GM18870 (cell line): Measurements from ENCODE around the gene EYA3.

Experiments
- ATAC-seq: cut with Tn5 transposase; IDR thresholded peaks from one replicate; pipeline ENCODE4 v1.9.1; 2021; ENCODE audit warnings: moderate library complexity; ENCODE audit not compliant: unreplicated experiment

Gene EYA3, protein sequence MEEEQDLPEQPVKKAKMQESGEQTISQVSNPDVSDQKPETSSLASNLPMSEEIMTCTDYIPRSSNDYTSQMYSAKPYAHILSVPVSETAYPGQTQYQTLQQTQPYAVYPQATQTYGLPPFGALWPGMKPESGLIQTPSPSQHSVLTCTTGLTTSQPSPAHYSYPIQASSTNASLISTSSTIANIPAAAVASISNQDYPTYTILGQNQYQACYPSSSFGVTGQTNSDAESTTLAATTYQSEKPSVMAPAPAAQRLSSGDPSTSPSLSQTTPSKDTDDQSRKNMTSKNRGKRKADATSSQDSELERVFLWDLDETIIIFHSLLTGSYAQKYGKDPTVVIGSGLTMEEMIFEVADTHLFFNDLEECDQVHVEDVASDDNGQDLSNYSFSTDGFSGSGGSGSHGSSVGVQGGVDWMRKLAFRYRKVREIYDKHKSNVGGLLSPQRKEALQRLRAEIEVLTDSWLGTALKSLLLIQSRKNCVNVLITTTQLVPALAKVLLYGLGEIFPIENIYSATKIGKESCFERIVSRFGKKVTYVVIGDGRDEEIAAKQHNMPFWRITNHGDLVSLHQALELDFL

DNA sequence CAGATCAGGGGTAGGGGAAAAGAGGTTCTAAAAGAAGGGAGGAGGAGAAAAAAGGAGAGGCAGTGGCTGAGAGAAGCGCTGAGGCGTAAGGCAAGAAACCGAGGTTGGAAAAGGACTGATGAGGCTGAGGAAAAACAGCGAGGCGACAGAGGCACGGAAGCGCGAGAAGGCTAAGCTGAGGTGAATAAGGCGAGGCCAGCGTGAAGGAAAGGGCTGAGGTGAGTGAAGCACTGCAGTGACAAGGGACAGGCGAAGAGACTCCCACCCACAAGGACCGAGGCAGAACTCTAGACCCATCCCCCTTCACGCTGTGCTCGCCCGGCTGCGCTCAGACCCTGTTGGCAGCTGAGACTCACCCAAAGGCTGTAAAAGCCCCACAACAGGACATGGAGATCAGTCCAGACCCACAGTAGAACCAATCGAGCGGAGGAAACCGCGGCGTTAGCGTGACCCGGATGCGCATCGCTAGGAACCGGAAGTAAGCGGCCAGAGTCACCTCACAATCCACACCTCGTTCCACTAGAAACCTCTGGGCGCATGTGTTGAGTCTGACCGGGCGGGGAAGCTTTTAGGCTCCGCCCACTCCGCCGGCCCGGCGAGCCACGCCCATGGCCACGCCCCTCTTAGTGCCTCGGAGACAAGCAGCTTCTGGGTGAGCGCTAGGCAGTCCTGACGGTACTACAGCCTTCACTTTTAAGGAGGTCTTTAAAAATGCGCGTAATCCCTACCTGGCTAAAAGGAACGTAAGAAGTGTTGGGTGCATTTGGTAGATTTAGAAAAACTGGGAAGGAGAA, at the start of gene EYA3:
Gene EYA3, minus strand, starts transcription at position 443 of the 794 bp plus-strand sequence. CDS start 30,584 bp downstream, outside the sequence.
- peak; percentile 78 for ATAC-seq

DNA sequence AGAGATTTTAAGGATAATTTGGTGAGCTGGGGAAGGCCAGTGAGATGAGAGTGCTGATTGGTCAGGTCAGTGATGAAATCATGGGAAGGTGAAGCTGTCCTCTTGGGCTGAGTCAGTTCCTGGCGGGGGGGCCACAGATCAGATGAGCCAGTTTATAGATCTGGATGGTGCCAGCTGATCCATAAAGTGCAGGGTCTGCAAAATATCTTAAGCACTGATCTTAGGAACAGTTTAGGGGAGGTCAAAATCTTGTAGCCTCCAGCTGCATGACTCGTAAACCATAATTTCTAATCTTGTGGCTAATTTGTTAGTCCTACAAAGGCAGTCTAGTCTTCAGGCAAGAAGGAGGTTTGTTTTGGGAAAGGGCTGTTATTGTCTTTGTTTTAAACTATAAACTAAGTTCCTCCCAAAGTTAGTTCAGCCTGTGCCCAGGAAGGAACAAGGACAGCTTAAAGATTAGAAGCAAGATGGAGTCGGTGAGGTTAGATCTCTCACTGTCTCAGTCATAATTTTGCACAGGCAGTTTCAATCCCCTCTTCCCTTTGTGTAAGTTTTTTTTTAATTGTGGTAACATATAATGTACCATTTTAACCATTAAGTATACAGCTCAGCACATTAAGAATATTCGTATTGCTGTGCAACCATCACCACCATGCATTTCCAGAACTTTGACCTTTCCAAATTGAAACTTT, 48.7 kb upstream of the EYA3 start:
- no peak for ATAC-seq

DNA sequence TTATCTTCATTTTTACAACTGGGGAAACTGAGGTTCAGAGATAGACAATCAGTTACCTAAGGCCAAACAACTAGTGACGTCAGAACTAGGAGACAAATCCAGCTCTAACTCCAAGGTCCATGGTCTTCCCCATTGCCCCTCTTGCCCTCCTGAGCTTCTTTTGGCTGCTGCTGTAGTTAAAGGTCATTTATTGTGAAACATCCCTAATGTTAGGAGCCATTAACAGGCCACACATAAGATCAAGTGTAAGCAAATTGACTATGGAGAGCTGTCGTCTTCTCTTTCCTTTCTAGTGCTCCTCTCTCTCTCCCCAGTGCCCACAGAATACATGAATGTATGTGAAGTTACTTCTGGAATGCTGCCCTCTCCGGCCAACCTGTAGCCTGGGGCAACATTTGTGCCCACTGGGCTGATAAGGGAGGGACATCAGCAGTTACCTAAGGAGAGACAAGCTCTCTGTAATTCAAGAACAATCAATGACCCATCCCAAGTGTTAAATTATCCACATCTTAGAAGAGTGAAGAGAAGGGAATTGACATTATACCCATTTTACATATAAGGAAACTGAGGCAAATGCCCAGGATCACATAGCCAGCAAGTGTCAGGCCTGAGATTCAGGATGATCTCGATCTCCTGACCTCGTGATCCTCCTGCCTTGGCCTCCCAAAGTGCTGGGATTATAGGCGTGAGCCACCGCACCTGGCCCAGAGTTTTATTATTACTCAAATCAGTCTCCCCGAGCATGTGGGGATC, 47.9 kb upstream of the EYA3 start:
- ATAC-seq: no peak

DNA sequence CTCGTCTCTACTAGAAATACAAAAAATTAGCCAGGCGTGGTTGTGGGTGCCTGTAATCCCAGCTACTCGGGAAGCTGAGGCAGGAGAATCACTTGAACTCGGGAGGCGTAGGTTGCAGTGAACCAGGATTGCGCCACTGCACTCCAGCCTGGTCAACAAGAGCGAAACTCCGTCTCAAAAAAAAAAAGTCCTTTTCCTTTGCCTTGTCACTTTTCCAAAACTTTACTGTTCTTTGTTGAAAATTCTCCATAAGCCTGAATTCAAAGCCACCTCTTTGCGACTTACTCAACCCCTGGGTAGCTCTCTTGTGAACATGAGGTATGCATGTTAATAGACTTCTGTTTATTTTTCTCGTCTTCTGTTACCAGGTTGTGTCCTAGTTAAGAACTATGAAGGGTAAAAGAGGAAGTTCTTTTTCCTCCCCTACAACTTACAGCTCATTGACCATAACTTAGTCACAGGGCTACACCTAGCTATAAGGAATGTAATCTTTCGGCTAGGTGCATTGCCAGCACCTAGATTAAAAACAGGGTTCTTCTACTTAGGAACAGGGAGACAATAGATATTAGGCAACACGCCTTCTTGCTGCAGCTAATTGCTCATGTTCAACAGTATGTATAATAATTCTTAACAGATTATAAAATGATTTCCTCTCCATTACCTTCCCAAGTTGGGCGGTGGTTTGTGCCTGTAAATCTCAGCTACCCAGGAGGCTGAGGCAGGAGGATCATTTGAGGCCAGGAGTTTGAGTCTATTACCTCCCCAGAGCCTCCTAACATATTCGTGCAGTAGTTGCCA, 47.2 kb upstream of the EYA3 start:
- ATAC-seq: no peak

DNA sequence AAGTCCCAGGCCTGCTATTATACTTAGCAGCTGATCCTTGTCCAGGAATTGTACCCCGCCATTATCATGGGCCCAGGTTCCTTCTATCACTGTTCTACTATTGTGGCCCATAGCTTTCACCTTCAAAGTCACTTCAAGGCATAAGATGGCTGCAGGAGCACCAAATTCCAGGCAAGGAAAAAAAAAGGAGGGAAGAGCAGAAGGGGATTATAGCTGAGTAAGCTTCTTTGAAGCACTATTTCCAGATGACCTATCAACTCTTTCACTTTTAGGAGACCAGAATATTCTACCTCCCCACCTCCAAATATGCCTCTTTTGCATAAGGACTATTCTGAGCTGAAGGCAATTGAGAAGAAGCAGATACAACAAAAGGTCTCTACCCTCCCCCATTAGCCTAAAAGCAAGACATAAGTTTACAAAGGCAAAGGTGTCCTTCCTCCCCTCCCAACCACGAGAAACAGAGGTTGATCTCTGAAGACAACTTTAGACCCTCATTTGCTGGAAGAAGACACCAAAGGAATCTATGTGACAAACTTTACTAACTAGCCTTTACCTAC, 46.3 kb upstream of the EYA3 start:
- no peak for ATAC-seq

DNA sequence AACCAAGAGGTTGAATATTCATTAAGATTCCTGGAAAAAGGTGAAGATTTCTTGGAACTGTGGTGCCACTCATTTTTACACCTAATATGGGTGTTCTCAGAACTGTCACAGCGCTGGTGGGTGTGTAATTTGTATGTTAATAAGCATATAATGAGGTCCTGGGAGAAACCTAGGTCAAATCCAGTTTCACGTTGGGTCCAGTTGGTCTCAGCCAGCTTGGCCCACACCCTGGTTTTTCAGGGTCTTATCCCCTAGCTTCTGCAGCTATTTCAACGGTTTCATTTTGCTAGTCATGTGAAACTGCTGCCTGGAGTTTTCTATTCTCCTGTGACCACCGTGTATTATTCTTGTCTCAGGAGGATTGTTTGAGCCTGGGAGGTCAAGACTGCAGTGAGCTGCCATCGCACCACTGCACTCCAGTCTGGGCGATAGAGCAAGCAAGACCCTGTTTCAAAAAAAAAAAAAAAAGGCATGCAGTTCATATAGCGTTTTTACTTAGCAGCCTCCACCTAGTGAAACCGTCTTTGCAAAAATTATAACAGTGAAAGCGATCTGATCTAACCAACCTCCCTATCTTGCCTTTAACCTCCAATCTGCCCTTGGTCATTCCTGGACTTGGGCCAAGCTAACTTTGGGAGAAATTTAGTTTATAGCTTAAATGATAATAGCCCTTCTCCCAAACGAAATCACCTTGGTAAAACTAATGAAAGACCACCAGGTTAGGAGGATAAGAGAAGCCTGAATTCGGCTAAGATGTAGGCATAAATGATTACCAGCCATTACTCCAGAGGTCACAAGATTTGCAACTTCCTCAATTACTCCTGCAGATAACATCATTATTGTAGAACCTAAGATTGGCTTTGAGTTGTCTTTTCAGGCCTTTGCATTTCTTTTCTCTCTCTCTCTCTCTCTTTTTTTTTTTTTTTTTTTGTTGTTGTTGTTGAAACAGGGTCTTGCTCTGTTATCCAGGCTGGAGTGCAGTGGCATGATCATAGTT, 44.1 kb upstream of the EYA3 start:
- ATAC-seq: no peak

DNA sequence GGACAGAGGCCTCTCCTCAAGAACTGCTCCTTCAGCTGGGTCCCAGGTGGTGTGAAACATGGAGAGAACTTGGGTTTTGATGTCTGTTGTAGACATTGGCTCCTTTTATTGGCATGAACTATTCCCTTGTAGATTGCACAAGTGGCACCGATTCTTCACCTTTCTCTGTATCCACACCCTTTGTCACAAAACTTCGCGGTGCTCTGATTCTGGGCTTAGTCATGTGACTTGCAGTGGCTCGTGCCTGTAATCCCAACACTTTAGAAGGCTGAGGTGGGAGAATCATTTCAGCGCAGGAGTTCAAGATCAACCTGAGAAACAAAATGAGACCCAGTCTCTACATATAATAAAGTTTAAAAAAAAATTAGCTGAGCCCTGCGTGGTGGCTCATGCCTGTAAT, 42.5 kb upstream of the EYA3 start:
- no peak for ATAC-seq

DNA sequence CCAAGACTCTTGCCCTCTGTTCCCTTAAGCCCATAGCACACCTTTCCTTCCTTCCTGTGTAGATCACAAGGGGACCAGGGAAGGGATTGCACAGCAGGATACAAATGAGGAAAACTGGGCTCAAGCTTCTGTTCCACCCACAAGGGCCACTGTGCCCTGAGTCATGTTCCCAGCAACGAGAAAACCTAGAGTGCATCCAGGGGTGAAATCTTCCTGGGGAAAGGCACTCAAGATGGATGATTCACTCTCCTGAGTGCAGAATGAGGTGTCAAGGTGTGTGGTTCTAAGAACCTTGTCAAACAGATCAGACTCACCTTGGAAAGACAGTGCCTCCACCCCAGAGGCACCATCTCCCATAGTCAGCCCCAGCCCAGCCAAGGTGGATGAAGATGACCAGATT, 40.7 kb upstream of the EYA3 start:
- ATAC-seq: no peak

DNA sequence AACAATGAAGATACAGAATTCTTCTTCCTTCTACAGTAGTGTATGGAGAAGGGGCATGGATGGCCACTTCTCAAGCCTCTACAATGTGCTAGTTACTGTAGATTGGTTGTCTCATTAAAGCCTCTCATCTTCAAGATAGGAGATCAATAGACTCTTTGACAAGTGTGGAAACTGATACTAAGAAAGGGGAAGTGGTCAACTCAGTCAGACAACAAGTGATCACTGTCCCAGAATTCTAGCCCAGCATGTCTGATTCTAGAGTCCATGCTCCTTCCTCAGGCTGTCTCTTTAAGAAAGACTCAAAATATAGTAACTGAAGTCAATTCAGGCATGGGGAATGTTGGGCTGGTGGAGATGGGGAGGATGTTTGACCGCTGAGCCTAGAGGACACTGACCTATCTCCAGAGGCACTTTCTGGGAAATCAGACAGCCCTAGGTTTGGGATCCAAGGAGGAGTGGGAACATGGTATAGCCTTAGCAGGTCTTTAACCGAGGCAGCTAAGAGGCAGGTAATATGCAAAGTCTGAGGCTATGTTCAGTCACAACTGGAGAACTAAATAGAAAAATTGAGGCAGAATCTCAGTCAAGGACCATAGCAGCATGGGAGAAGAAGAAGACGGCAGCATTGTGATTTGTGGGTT, 39.3 kb upstream of the EYA3 start:
- peak; percentile 70 for ATAC-seq

DNA sequence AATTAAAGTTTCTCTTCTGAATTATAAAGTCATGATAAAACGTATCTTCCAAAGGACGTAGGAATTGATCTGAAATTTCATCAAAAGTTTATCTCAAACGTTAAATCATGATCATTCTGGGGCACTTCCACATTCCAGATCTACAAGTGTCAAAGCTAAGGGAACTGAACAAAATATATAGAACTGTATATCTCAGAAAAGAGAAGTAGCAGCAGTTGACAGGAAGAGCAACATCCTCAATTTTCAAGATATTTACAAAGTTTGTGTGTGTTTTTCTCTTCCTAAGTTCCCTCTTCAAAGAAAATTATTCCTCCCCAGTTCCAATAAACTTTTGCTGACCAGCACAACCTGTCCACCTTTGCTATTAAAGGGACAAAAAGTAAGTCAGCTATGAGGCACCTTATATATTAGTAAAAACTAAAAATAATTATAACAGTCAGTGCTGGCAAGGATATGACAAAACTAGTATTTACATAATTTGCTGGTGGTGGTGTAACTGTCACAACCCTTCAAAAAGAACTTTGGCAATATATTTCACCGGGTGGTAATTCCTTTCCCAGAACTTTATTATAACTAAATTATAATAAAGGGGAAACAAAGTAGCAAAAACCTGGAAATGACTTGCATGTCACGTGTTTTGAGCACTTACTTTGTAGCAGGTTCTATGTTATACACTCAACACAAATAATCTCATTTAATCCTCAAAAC, 38.5 kb upstream of the EYA3 start:
- ATAC-seq: no peak

DNA sequence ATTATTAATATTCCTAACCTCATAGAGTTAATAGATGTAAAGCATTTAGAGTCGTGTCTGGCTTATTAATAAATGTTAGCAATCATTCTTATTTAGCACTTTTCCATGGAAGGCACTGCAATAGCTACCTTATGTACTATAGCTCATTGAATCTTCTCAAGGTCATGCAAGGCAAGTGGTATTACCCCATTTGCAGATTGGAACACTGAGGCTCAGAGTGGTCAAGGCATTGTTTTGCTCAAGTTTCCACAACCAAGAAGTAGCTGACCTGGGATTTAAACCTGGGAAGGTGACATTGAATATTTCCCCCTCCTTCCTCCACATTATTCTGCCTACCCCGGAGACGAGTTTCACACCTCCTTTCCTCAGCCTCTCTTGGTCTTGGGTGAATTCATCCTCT, 37.8 kb upstream of the EYA3 start:
- no peak for ATAC-seq

DNA sequence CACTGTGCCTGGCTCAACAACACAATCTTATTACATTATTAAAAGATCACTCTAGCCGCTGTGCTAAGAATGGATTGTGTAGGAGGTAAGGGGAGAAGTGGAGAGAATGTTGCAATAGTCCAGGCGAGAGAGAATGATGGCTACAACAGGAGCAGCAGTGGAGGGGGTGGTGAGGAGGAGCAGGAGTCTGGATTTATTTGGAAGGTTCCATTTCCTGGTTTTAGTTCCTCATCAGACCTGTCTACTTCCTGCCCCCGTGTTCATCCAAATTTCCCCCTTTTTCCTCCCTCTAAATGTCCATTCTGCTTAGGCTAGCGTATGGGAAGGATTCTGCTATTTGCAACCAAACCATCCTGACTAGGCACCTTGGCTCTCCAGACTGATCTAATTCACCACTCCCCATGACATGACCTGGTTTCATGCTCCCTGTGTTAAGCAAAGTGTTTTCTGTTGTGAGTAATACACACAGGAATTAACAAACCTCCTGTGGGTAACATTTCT, 35.1 kb upstream of the EYA3 start:
- no peak for ATAC-seq

DNA sequence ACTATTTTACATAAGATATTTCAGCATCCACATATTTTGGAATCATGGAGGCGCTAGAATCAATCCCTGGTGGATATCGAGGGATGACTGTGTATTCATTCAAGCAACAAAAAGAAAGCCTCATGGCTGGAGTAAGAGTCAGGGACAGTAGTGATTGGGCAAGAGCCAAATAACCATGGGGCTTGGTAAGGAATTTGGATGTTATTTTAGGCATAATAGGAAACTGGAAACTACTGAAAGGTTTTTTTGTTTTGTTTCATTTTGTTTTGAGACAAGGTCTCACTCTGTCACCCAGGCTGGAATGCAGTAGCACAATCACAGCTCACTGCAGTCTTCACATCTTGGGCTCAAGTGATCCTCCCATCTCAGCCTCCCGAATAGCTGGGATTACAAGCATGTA, 33.8 kb upstream of the EYA3 start:
- ATAC-seq: no peak

DNA sequence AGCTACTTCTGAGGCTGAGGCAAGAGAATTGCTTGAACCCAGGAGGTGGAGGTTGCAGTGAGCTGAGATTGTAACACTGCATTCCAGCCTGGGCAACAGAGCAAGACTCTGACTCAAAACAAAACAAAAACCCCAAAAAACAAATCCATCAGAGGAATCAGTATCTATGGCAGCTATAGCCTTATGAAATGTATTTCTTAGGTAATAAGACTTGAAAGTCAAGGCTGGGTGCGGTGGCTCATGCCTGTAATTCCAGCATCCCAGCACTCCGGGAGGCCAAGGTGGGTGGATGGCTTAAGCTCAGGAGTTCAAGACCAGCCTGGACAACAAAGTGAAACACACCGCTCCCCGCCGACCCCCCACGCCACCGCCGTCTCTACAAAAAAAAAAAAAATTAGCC, 31.1 kb upstream of the EYA3 start:
- ATAC-seq: no peak

DNA sequence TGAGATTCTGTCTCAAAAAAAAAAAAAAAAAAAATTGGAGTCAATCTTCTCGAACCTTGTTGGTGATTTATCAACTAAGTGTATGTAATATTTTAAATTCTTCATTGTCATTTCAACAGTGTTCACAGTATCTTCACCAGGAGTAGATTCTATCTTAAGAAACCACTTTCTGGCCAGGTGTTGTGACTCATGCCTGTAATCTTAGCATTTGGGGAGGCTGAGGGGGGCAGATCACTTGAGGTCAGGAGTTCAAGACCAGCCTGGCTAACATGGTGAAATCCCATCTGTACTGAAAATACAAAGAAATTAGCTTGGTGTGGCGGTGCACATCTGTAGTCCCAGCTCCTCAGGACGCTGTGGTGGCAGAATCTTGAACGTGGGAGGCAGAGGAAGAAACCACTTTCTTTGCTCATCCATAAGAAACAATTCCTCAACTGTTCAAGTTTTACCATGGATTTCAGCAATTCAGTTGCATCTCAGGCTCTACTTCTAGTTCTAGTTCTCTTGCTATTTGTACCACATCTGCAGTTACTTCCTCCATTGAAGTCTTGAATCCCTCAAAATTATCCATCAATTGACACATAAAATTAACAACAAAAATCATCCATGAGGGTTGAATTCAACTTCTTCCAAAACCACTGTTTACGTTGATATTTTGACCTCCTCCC, 30.4 kb upstream of the EYA3 start:
- no peak for ATAC-seq

DNA sequence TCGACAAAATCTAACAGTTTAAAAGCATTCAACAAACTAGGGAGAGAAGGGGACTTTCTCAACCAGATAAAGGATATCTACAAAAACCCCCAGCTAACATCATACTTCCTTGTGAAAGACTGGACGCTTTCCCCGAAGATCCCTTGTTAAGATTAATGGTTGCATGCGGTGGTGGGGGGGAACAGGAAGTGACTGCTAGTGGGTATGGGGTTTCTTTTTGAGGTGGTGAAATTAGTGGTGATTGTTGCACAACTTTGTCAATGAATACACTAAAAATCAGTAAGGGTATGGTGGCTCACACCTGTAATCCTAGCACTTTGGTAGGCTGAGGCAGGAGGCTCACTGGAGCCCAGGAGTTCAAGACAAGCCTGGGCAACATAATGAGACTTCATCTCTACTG, 26.9 kb upstream of the EYA3 start:
- ATAC-seq: no peak
